Measurements from ENCODE around the gene PIK3C2A.
"Not testable (repeated sequence)": the region's sequence is repeated elsewhere in the genome, so short reads cannot be mapped to it uniquely, and the experiment has no call there.

Gene PIK3C2A

GRCh38 chr11:17207317-17208256, at the start of gene PIK3C2A:
Gene PIK3C2A, minus strand, starts transcription at chr11:17207986. Its CDS starts 38,245 bp downstream, at chr11:17169741.
- DNase-seq (ENCODE audit: low read depth in 1 of 2, low spot score in 1 of 2) = peak; percentile 85 to 90

GRCh38 chr11:17257196-17257595, 49.4 kb upstream of the PIK3C2A start:
- DNase-seq (ENCODE audit: low read depth in 1 of 2, low spot score in 1 of 2) = no peak

GRCh38 chr11:17256512-17256911, 48.7 kb upstream of the PIK3C2A start:
- DNase-seq (ENCODE audit: low read depth in 1 of 2, low spot score in 1 of 2) = no peak

GRCh38 chr11:17252704-17253103, 44.9 kb upstream of the PIK3C2A start:
- DNase-seq (ENCODE audit: low read depth in 1 of 2, low spot score in 1 of 2) = no peak

- DNase-seq (ENCODE audit: low read depth in 1 of 2, low spot score in 1 of 2) = no peak
Observed at GRCh38 chr11:17250561-17251350, 43.0 kb upstream of the PIK3C2A start.

- no peak for DNase-seq (ENCODE audit: low read depth in 1 of 2, low spot score in 1 of 2)
Observed at GRCh38 chr11:17244046-17244445, 36.3 kb upstream of the PIK3C2A start.

- not testable (repeated sequence) for DNase-seq (ENCODE audit: low read depth in 1 of 2, low spot score in 1 of 2)
Observed at GRCh38 chr11:17242954-17243353, 35.2 kb upstream of the PIK3C2A start.

GRCh38 chr11:17240780-17241179, 33.0 kb upstream of the PIK3C2A start:
- no peak for DNase-seq (ENCODE audit: low read depth in 1 of 2, low spot score in 1 of 2)

GRCh38 chr11:17239927-17240326, 32.1 kb upstream of the PIK3C2A start:
- not testable (repeated sequence) for DNase-seq (ENCODE audit: low read depth in 1 of 2, low spot score in 1 of 2)

GRCh38 chr11:17238377-17238776, 30.6 kb upstream of the PIK3C2A start:
- no peak for DNase-seq (ENCODE audit: low read depth in 1 of 2, low spot score in 1 of 2)

GRCh38 chr11:17233101-17233500, 25.3 kb upstream of the PIK3C2A start:
- DNase-seq (ENCODE audit: low read depth in 1 of 2, low spot score in 1 of 2) = no peak

- DNase-seq (ENCODE audit: low read depth in 1 of 2, low spot score in 1 of 2) = no peak
Observed at GRCh38 chr11:17230867-17231851, 23.4 kb upstream of the PIK3C2A start.

- no peak for DNase-seq (ENCODE audit: low read depth in 1 of 2, low spot score in 1 of 2)
Observed at GRCh38 chr11:17229481-17230152, 21.8 kb upstream of the PIK3C2A start.

GRCh38 chr11:17228186-17228925, 20.6 kb upstream of the PIK3C2A start:
- DNase-seq (ENCODE audit: low read depth in 1 of 2, low spot score in 1 of 2) = not testable (repeated sequence)

GRCh38 chr11:17224727-17225126, 16.9 kb upstream of the PIK3C2A start:
- DNase-seq (ENCODE audit: low read depth in 1 of 2, low spot score in 1 of 2) = no peak

GRCh38 chr11:17221968-17222367, 14.2 kb upstream of the PIK3C2A start:
- DNase-seq (ENCODE audit: low read depth in 1 of 2, low spot score in 1 of 2) = no peak

GRCh38 chr11:17219016-17219415, 11.2 kb upstream of the PIK3C2A start:
- no peak for DNase-seq (ENCODE audit: low read depth in 1 of 2, low spot score in 1 of 2)

- DNase-seq (ENCODE audit: low read depth in 1 of 2, low spot score in 1 of 2) = no peak
Observed at GRCh38 chr11:17218403-17218802, 10.6 kb upstream of the PIK3C2A start.

GRCh38 chr11:17217401-17217800, 9.6 kb upstream of the PIK3C2A start:
- DNase-seq (ENCODE audit: low read depth in 1 of 2, low spot score in 1 of 2) = no peak

Data from stimulated activated CD4-positive, alpha-beta T cell treated with anti-CD3 and anti-CD28 coated beads, Interleukin-15, amount 100 ng/mL, for 1 hour (primary cell).